GM21381 (cell line): ENCODE measurements around the gene NT5DC2.

ENCODE experiments used
- ATAC-seq: cut with Tn5 transposase; IDR thresholded peaks from one replicate; pipeline ENCODE4 v1.9.1; 2021; ENCODE audit warnings: mild to moderate bottlenecking, moderate library complexity; ENCODE audit not compliant: unreplicated experiment

The NT5DC2 gene

DNA sequence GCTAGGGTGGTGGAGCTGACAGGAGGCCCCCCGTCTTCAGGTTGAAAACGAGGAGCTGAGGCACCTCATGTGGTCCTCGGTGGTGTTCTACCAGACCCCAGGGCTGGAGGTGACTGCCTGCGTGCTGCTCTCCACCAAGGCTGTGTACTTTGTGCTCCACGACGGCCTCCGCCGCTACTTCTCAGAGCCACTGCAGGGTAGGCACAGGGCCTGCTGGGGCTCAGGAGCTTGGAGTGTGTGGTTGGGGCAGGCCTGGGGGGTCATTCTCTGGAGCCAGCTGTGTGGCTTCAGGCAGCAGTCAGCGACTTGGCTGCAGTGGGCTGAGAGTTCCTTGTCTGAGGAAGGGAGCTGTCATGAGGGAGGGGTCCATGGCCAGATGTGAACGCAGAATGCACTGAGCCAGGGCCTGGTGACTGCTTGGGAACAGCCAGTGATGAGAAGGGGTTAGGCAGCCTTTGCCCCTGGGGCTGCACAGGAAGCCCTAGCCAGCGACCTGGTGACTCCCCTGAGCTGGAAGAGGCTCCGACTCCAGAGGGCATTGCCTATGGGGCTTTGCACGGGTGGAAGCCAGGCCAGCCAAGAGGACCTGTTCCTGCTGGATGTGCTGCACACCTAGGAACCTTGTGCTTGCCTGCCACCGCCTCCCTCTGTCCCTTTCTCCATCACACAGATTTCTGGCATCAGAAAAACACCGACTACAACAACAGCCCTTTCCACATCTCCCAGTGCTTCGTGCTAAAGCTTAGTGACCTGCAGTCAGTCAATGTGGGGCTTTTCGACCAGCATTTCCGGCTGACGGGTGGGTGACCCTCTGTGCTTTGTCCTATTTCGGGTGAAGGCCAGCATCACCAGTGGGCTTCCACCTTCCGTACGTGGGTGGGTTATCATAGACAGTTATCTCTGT lies 43.4 kb downstream of the NT5DC2 start:
- no peak for ATAC-seq

DNA sequence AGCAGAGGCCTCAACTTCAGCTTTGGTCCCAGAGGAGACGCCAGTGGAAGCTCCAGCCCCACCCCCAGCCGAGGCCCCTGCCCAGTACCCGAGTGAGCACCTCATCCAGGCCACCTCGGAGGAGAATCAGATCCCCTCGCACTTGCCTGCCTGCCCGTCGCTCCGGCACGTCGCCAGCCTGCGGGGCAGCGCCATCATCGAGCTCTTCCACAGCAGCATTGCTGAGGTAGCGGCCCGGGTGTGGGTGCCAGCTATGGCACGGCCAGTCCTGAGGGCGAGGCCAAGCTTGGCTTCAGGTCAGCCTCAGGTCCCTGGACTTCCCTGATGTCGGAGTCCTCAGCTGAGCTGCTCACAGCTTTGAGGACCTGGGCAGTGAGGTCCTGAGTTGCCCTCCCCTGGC lies 44.2 kb downstream of the NT5DC2 start:
- ATAC-seq, result no peak

DNA sequence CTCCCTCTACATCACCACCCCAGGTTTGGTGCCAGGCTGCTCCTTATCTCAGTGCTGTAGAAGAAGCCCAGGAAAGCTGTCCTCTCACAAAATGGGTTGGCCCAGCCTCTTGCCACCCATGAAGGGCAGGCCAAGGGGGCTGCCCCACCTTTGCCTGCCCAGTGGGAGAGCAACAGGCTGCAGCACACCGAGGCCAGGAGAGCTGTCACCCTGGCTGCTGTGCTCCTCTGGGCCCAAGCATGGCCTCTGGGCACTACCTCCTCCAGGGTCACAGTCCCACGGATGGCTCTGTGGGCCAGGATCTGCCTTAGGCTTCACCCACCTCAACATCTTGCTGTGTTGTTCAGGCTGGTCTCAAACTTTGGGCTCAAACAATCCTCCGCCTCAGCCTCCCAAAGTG lies 44.9 kb downstream of the NT5DC2 start:
- ATAC-seq, result no peak

DNA sequence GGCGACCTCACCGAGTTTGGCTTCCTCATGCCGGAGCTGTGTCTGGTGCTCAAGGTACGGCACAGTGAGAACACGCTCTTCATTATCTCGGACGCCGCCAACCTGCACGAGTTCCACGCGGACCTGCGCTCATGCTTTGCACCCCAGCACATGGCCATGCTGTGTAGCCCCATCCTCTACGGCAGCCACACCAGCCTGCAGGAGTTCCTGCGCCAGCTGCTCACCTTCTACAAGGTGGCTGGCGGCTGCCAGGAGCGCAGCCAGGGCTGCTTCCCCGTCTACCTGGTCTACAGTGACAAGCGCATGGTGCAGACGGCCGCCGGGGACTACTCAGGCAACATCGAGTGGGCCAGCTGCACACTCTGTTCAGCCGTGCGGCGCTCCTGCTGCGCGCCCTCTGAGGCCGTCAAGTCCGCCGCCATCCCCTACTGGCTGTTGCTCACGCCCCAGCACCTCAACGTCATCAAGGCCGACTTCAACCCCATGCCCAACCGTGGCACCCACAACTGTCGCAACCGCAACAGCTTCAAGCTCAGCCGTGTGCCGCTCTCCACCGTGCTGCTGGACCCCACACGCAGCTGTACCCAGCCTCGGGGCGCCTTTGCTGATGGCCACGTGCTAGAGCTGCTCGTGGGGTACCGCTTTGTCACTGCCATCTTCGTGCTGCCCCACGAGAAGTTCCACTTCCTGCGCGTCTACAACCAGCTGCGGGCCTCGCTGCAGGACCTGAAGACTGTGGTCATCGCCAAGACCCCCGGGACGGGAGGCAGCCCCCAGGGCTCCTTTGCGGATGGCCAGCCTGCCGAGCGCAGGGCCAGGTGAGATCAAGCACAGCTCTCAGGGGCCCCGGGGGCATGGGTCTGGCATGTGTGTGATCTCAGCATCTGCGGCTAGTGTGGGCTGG lies 45.6 kb downstream of the NT5DC2 start:
- no peak for ATAC-seq

DNA sequence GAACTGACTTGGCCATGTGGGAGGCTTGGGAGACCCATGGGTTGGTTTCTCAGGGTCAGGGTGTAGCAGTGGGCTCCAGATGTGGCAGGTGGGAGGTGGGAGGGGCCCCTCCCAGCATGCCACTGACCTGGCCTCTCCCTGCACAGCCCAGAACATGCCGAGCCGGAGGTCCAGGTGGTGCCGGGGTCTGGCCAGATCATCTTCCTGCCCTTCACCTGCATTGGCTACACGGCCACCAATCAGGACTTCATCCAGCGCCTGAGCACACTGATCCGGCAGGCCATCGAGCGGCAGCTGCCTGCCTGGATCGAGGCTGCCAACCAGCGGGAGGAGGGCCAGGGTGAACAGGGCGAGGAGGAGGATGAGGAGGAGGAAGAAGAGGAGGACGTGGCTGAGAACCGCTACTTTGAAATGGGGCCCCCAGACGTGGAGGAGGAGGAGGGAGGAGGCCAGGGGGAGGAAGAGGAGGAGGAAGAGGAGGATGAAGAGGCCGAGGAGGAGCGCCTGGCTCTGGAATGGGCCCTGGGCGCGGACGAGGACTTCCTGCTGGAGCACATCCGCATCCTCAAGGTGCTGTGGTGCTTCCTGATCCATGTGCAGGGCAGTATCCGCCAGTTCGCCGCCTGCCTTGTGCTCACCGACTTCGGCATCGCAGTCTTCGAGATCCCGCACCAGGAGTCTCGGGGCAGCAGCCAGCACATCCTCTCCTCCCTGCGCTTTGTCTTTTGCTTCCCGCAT lies 46.4 kb downstream of the NT5DC2 start:
- no peak for ATAC-seq

DNA sequence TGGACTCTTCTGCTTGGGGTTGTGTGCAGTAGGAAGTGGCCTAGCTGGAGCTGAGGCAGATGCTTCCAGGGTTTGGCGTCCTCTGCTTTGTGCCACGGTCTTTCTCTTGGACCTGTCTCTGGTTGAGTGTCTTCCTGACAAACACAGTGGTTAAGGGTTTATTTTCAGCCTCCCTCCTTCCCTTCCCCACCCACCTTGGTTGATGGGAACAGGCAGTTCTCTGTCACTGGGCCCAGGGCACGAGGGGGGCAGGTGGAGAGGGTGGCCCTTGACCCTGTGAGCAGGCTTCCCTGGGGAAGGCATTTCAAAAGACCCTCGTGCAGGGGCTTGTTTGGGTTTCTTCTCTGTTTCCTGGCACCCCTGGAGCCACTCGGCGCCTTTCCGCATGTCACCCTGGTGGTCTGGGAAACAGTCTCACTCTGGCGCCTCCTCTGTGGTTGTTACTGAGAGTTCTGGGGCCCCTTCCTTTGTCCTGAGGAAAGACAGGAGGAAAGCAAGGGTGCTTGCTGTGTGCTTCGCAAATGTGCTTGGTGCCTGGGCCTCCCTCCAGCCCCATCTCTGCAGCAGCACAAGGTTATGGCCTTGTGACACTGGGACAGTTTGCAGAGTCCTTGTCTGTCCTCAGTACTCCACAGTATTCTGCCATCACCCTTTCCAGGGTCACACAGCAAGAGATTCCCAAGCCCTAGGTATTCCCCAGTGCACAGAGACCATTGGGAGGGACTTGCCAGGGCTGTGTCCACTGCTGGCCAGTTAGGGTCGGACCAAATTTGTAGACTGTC lies 48.8 kb downstream of the NT5DC2 start:
- no peak for ATAC-seq

DNA sequence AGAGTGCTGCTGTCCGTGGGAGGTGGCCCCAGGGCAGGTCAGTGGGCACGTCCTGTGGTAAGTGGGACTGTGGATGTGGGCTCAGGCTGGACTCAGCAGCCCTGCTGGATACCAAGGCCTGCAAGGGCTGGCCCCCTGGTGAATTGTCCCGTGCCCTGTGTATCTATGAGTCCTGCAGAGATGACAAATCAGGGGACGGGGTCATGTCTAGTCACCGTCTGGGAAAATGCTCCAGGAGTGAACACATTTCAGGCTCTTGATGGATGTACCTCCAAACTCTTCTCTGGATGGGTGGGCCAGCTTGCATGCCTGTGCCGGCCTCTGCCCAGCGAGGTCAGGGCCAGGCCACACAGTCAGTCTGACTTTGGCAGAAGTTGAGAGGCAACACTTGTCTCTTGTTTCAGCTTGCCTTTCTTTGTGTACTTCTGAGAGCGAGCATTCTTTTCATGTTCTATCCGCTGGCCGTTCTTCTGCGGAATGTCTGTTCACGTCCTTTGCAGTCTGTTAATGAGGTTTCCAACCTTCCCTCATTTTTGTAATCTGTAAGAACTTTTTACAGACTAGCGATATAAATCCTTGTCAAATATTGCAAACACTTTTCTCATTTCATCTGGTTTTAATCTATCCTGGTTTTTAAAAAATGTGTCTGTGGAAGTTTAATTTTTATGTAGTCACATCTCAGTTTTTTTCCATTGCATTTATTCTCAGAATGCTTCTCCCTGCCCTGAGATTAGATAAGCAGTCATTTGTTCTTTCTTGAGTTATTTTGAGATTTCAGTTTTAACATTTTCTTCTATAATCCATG lies 49.9 kb downstream of the NT5DC2 start:
- ATAC-seq, result no peak

DNA sequence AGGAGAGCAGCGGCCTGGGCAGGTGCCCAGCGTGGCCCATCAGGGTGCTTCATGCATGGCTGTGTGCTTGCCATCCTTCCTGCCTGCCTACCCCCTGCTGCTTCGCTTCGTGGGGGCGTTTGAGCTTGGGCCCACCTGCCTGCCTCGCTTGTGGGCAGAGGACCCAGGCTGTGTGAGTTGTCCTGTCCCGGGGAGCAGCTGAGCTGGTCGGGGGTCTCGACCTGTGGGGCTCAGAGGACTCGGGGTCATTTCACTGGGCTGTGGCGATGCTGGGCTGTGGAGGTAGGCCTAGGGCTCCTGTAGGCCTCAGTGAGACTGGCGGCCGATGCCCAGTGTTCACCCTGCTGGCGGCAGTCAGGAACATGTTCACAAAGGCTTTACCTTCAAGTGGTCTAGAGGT lies 50.6 kb downstream of the NT5DC2 start:
- ATAC-seq, result no peak

DNA sequence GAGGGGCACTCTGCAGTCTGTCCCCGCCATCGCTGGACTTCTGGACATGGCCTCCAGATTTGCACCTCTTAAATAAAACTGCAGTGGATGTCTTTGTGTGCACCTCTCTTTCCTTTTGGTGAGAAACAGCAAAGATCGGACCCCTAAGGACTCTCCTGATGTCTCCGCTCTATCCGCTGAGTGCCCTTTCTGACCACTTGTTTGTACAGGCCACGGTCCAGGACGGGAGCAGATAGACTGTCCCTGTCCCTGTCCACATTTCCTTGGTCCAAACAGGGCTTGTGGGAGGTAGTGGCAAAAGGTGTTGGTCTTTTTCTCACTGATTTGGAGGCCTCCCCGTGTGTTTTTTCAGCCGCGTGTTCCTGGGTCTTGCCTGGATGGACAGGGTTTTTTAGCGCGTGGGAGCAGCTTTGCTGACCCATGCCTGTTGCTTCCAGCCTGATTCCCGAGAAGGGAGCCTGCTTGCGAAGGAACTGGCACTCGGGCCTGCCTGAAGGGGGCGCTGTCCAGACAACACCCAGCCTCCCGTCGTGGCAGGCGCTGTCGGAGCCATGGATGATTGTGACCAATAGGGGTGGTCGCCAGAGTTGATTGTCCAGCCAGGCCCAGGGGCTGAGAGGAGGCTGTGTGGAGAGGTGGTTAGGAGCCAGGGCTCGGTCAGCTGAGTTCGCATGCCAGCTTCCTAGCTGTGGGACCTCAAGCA lies 51.7 kb downstream of the NT5DC2 start:
- ATAC-seq, result no peak

DNA sequence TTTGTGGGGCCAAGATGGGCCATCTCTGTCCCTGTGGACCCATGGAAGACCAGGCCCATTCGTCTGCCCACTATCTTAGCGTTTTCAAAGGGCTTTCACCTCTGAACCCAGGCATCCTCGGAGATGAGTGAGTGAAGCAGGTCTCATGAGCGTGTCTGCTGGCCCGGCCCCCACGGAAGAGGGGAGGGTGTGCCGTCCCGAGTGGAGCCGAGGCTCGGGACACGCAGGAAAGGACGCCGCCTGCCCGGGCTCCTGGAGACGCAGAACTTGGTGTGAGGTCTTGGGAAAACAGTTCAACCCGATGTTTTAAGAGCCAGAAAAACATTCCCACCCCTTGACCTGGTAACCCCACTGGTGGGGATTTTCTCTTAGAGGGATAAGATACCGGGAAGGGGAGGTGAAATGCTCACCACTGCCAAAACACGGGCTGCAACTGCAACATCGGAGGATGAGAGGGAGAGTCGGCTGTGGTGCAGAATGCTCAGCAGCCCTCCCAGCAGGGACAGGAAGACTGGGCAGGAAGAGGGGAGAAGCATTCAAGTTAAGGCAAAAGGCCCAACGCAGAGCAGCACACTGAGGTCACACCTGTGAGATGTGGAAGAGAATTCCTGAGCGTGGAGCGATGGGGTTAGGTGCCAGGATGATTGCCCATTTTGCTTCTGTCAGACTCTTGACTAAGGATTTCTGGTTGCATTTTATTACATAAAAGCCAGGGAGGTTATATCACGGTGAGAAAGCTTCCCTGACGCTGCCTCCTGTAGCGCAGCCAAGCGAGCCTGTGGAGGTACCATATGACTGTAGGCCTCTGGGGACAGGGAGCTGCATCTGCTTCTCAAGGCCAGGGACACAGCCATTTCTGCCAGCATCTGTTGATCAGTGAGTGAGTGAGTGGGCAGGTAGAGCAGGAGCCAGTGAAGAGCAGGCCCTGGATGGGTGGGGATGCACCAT lies 52.6 kb downstream of the NT5DC2 start:
- ATAC-seq, result no peak

DNA sequence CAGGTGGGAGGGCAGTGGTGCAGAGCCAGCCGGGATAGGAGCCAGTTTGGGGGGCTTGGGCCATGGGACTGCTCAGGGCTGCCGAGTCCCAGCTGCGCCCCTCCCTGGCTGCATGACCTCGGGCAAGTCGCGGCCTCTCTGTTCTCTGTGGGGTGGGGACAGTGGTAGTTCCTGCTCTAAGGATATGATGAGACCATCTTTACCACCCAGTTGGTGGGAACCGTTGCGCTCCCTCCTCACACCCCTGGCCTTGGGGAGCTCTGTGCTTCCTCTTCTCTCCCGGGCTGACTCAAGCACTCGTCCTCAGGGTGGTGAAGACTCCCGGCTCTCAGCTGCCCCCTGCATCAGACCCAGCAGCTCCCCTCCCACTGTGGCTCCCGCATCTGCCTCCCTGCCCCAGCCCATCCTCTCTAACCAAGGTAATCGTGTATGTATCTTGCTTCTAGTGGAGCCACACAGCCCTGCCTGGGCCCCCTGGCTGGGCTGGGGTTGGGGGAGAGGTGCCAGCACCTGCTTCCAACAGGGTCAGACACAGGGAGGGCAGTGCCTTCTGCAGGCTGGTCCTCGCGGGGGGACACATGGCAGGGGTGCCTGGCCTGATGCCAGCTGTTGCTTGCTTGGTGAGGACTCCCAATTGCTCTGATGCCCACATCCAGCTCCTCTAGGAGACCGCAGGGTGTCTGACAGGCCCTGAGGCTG lies 53.6 kb downstream of the NT5DC2 start:
- ATAC-seq, result no peak

DNA sequence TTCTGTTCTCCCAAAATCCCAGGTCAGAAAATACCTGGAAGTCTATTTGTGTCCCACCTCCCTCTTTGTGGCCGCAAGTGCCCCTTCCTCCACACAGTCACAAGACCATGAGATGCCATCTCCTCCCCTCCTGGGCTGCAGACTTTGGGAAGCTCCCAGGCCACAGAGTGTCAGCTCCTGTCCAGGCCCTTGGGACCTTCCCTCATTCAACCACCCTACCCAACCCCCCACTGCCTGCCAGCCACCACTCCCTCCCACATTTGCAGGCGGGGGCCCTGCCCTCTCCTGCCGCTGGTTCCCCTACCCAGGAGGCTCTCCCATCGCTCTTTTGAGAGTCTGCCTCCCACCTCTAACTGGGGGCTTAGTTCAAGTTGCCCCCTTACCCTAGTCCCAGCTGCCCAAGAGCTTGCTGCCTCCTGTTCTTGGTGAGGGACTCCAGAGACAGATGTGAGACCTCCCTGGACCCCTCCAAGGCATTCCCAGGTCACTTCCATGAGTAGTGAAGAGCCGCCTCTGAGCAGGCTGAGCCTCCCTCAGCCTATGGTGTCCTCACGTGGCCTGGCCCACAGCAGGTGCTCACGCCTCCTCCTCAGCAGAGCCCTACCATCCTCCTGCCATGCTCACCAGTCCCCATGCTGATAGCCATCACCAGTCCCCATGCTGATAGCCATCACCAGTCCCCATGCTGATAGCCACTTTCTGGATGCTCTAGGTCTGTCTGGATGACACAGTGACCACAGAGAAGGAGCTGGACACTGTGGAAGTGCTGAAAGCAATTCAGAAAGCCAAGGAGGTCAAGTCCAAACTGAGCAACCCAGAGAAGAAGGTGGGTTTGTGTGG lies 54.4 kb downstream of the NT5DC2 start:
- no peak for ATAC-seq

DNA sequence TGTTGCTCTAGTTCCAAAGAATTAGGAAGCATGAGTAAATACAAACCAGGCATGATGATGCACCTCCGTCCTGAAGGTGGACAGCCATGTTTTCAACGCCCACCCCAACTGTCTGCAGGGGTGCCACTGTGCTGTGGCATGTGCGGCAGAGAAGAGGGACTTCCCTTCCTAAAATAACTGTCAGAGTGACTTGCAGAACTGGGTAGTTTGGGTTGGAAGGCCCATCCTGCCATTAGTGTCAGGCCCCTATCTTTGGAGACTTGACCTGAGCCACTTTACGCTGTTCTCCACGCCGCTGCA lies 55.9 kb downstream of the NT5DC2 start:
- no peak for ATAC-seq

DNA sequence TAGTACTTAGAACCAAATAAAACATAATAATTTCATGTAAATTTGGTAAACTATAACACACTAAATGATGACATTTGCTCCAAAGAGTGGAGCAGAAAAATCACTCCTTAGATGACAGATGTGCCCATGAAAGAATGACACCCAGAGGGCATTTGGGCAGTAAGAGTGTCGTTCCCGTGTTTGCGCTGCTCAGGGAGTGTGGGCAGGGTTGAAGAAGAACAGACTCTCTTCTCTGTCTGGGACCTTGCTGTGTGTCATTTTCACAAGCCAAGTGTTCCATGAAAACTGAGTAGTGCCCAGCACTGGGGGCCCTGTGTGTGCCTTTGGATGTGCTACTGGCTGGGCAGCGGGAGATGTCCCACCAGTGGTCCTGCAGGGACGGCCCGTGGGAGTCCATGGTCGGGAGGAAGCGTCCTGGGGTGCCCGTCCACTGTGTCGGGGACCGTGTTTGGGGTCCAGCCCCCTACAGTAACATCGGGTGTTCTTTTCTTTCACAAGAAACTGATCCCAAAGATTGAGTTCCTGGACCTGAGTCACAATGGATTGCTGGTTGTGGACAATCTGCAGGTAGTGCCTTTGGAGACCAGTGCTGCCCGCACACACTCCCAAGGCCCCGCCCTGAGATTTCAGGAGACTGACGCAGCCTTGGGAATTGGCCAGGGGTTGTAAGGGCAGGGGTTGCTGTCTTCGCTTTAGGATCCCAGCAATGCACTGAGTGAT lies 56.4 kb downstream of the NT5DC2 start:
- no peak for ATAC-seq
